K562 (cell line): Measurements from ENCODE around the gene SETD3. TPM values are rescaled to one million over a fixed set of nuclear protein-coding genes. Genes with fewer than 3 reads are reported as not detected.

Experiments used
- ATAC-seq: fragments of 200-7000 bp; cut with Tn5 transposase; 3 replicates; pipeline ENCODE4 v1.9.1; 2020; ENCODE audit warnings: moderate library complexity
- BruUV-seq: library from RNA; stranded (reverse); fragments of 400-500 nt; replicated peaks from 2 replicates; lab custom pipeline; 2021; lab: Mats Ljungman, UMichigan
- CTCF ChIA-PET: fragments of 300-600 bp; formaldehyde crosslinking; extraction: SDS; loops from one replicate; lab custom pipeline; 2021; ENCODE audit warnings: low intra/inter-chr PET ratio; lab: Yijun Ruan, JAX
- POLR2A ChIA-PET: fragments of 300-600, 350-650 bp; sonication (Branson Sonifier 250); formaldehyde crosslinking; extraction: SDS; loops from one replicate; lab custom pipeline; 2021; ENCODE audit warnings: antibody characterized with exemption, inconsistent platforms; lab: Yijun Ruan, JAX
- DNase-seq, 4 experiments: peaks; one replicate each; pipeline versions ENCODE4 v3.0.0 to v3.0.0-alpha.2; 2011 to 2018; ENCODE audit warnings: low spot score in 3 of 4, mixed read lengths in 3 of 4; ENCODE audit errors: extremely low read depth in 1 of 4
- FAIRE-seq: peaks from 2 replicates; lab custom pipeline; 2011; peaks lifted over from hg19 to GRCh38; lab: Jason Lieb, UNC
- H2AFZ ChIP-seq: 2 replicates; pipeline ENCODE4 v1.6.0; 2011; ENCODE audit warnings: low read depth, low read length, control low read depth, inconsistent platforms
- H3K27ac ChIP-seq: fragments of 200-600 bp; 3 replicates; pipeline ENCODE4 v1.8.0; 2011; ENCODE audit warnings: low read depth, mild to moderate bottlenecking, control low read depth, inconsistent platforms, low read length, moderate library complexity, mixed read lengths; ENCODE audit errors: extremely low read depth
- H3K27me3 ChIP-seq, 2 experiments: fragments of 300-600 bp in 1 of 2; 2 replicates in 1 of 2; 3 replicates in 1 of 2; pipeline versions ENCODE4 v1.6.0 to v1.8.0; 2011; ENCODE audit warnings: inconsistent platforms in 2 of 2, low read length in 2 of 2, mild to moderate bottlenecking in 1 of 2, mixed read lengths in 1 of 2, moderate library complexity in 1 of 2; ENCODE audit not compliant: control insufficient read depth in 2 of 2, insufficient read depth in 2 of 2
- H3K36me3 ChIP-seq: fragments of 300-600 bp; 3 replicates; pipeline ENCODE4 v1.8.0; 2011; ENCODE audit warnings: mild to moderate bottlenecking, low read length, inconsistent platforms; ENCODE audit not compliant: control insufficient read depth, insufficient read depth
- H3K4me1 ChIP-seq, 2 experiments: fragments of 200-600 bp in 1 of 2; replicated peaks in 1 of 2; 2 replicates in 1 of 2; 3 replicates in 1 of 2; pipeline versions ENCODE4 v1.5.1 to v1.8.0; 2011; ENCODE audit warnings: inconsistent platforms in 2 of 2, low read length in 2 of 2, mild to moderate bottlenecking in 1 of 2, mixed read lengths in 1 of 2, moderate library complexity in 1 of 2; ENCODE audit not compliant: control insufficient read depth in 2 of 2, insufficient read depth in 2 of 2
- H3K4me2 ChIP-seq: 2 replicates; pipeline ENCODE4 v1.6.1; 2011; ENCODE audit warnings: low read length, control low read depth, inconsistent platforms, mixed read lengths; ENCODE audit not compliant: insufficient read depth
- H3K4me3 ChIP-seq: fragments of 200-600 bp; sonication (generic), shearing (Covaris generic); 2 replicates; pipeline ENCODE4 v1.5.1; 2016; ENCODE audit warnings: control low read depth, inconsistent platforms
- H3K79me2 ChIP-seq: fragments of 200-600 bp; 3 replicates; pipeline ENCODE4 v1.8.0; 2011; ENCODE audit warnings: low read length, inconsistent platforms; ENCODE audit not compliant: control insufficient read depth, insufficient read depth
- H3K9ac ChIP-seq, 2 experiments: 2 replicates each; pipeline versions ENCODE4 v1.6.0 to v1.6.1; 2011; ENCODE audit warnings: low read depth in 2 of 2, low read length in 2 of 2, control low read depth in 1 of 2, inconsistent platforms in 1 of 2, mild to moderate bottlenecking in 1 of 2, mixed read lengths in 1 of 2; ENCODE audit not compliant: insufficient read depth in 1 of 2
- H3K9me1 ChIP-seq: one replicate; pipeline ENCODE4 v1.6.0; 2011; ENCODE audit warnings: inconsistent platforms, mild to moderate bottlenecking, low read length, moderate library complexity; ENCODE audit not compliant: control insufficient read depth, insufficient read depth
- H3K9me3 ChIP-seq: replicated peaks from 2 replicates; pipeline ENCODE4 v1.5.1; 2011; ENCODE audit warnings: low read depth, low read length, inconsistent platforms; ENCODE audit not compliant: control insufficient read depth, insufficient read depth
- H4K20me1 ChIP-seq: replicated peaks from 2 replicates; pipeline ENCODE4 v1.6.1; 2011; ENCODE audit warnings: low read length, inconsistent platforms, mixed read lengths; ENCODE audit not compliant: control insufficient read depth, insufficient read depth
- BMI1 ChIP-seq: fragments of 150-350 bp; IDR thresholded peaks from 2 replicates; pipeline ENCODE4 v1.6.1; 2014; ENCODE audit warnings: low read length
- DDX20 ChIP-seq: fragments of 450-650 bp; IDR thresholded peaks from 2 replicates; pipeline ENCODE4 v1.6.1; 2016; ENCODE audit warnings: missing genetic modification characterization, low read depth, mild to moderate bottlenecking, missing compliant biosample characterization, moderate library complexity
- ESRRA ChIP-seq: fragments of 450-650 bp; IDR thresholded peaks from 2 replicates; pipeline ENCODE4 v1.6.1; 2014; ENCODE audit warnings: low read depth, mild to moderate bottlenecking, moderate library complexity, borderline replicate concordance
- GABPB1 ChIP-seq: sonication (generic); formaldehyde crosslinking; IDR thresholded peaks from 2 replicates; pipeline ENCODE4 v1.8.0; 2022; ENCODE audit warnings: mild to moderate bottlenecking, missing genetic modification reagents
- HDAC1 ChIP-seq, 2 experiments: fragments of 450-650 bp; IDR thresholded peaks; 2 replicates each; pipeline ENCODE4 v1.6.1; 2016 to 2017; ENCODE audit warnings: inconsistent platforms in 1 of 2, mild to moderate bottlenecking in 1 of 2, moderate library complexity in 1 of 2
- HNRNPK ChIP-seq: fragments of 200-400 bp; formaldehyde crosslinking; IDR thresholded peaks from one replicate; pipeline ENCODE4 v1.6.1; 2018; ENCODE audit warnings: mild to moderate bottlenecking, low read depth, low read length; ENCODE audit not compliant: poor library complexity, severe bottlenecking
- NBN ChIP-seq: fragments of 450-650 bp; IDR thresholded peaks from 2 replicates; pipeline ENCODE4 v1.6.1; 2016; ENCODE audit warnings: low read depth, mild to moderate bottlenecking
- NFYB ChIP-seq: IDR thresholded peaks from 2 replicates; pipeline ENCODE4 v1.6.1; 2011; ENCODE audit warnings: mild to moderate bottlenecking, moderate library complexity; ENCODE audit not compliant: insufficient read length; ENCODE audit errors: extremely low read depth
- NR1H2 ChIP-seq: sonication (generic); formaldehyde crosslinking; IDR thresholded peaks from 2 replicates; pipeline ENCODE4 v1.4.0; 2020; ENCODE audit warnings: mild to moderate bottlenecking, missing genetic modification reagents
- NRF1 ChIP-seq, 2 experiments: fragments of 450-650 bp; IDR thresholded peaks in 1 of 2; conservative IDR thresholded peaks in 1 of 2; 2 replicates each; pipeline ENCODE4 v1.6.1; 2014; ENCODE audit warnings: mild to moderate bottlenecking in 2 of 2
- PRMT5 ChIP-seq: sonication (generic); formaldehyde crosslinking; IDR thresholded peaks from 2 replicates; pipeline ENCODE4 v1.5.0; 2020; ENCODE audit warnings: missing genetic modification reagents
- PRPF4 ChIP-seq: fragments of 200-400 bp; formaldehyde crosslinking; IDR thresholded peaks from one replicate; pipeline ENCODE4 v1.6.1; 2017; ENCODE audit warnings: low read length, low read depth, mild to moderate bottlenecking; ENCODE audit not compliant: insufficient read depth, poor library complexity, severe bottlenecking
- SMC3 ChIP-seq: conservative IDR thresholded peaks from 2 replicates; pipeline ENCODE4 v1.6.1; 2011; ENCODE audit warnings: low read depth, low read length, improper control_type of control experiment; ENCODE audit not compliant: insufficient read depth
- ZNF184 ChIP-seq: sonication (generic); formaldehyde crosslinking; IDR thresholded peaks from 2 replicates; pipeline ENCODE4 v1.5.0; 2020; ENCODE audit warnings: missing genetic modification reagents
- ZNF274 ChIP-seq: IDR thresholded peaks from 2 replicates; pipeline ENCODE4 v1.6.1; 2011; ENCODE audit warnings: low read depth, mild to moderate bottlenecking, low read length, moderate library complexity, borderline replicate concordance
- WGBS: fragments of 100-300 bp; shearing (Covaris generic); methylation state at CpG from one replicate; pipeline ENCODE4 v1.1.6; 2016; ENCODE audit warnings: low coverage, mixed read lengths; ENCODE audit not compliant: insufficient coverage; ENCODE audit errors: missing lambda C conversion rate; 5-methylcytosine and 5-hydroxymethylcytosine counted together
- in situ Hi-C: fragments of 300-500 bp; cut with MboI; formaldehyde crosslinking; loops from 4 replicates; pipeline ENCODE4 v1.15.0; 2018; ENCODE audit warnings: inconsistent platforms, mixed read lengths
- intact Hi-C: fragments of 100-400 bp; cut with micrococcal nuclease; formaldehyde crosslinking; loops from 2 replicates; pipeline ENCODE4 v1.14.2; 2022
- polyA plus RNA-seq, 8 experiments: library from polyadenylated mRNA; depleted of rRNA in 4 of 8; stranded (reverse) in 5 of 8; unstranded in 3 of 8; fragments of >200 nt; fragmentation: Nextera tagmentation in 2 of 8; fragmentation: Illumina TruSeq in 1 of 8; extraction: Ambion mirVana in 2 of 8; extraction: Trizol in 1 of 8; gene quantifications; 2 replicates each; pipeline versions ENCODE4 v1.2.1 to v1.2.3, GENCODE V29; 2011 to 2014; ENCODE audit warnings: inconsistent platforms in 1 of 8, missing spikeins in 1 of 8
- total RNA-seq, 7 experiments: library from RNA; depleted of rRNA in 6 of 7; stranded (reverse); fragments of >200 nt in 6 of 7; fragmentation: Illumina TruSeq in 2 of 7; extraction: Trizol in 2 of 7; gene quantifications; 2 replicates each; pipeline versions ENCODE4 v1.2.1 to v1.2.3, GENCODE V29; 2011 to 2021; ENCODE audit warnings: low replicate concordance in 1 of 7

SETD3 gene
- total and polyA plus RNA-seq, 9 of the 15 experiments (the other 6 are each of a cell fraction or from before 2014, with no cell fraction given): 8.5 to 35.9 (median 26.5) TPM

- POLR2A ChIA-PET: interaction anchor here (0.8 to 1.5 kb wide), 2 partner anchors 12 to 14 kb away, joined by 3 to 4 read pairs; no protein-coding TSS in a partner anchor
- in situ Hi-C loops: no loop called here
- Histone ChIP-seq H3K79me2 (no peaks in the 10 kb centered on the region), H3K4me3 (no peak overlapping the region), H3K9me3 (no peaks in the 10 kb centered on the region), H2AFZ (no peak overlapping the region), H3K36me3 (peaks cover 93% of the 10 kb centered on the region), H3K27ac (no peak overlapping the region), H3K4me1 (peaks cover 0 to 6% of the 10 kb centered on the region in 2 experiments; a peak in 2 of 5 replicates), H3K27me3 (no peaks in the 10 kb centered on the region), H3K4me2 (no peak overlapping the region), H4K20me1 (0 out of 2 replicates have a peak, but pooled peaks cover 7% of the 10 kb centered on the region), H3K9ac (no peak overlapping the region), H3K9me1 (no peaks in the 10 kb centered on the region)
- intact Hi-C loops: no loop called here
- 91% methylated on average over 4 of the region's 5 CpGs for WGBS
- DNase-seq: no peak
- TF ChIP-seq NBN (no peak), BMI1 (no peak), ZNF274 (no peak), PRPF4 (no peak), HDAC1 (IDR thresholded peaks at IDR 0.05) (no peak), SMC3 (no peak), GABPB1 (CRISPR knock-in tag) (no peak), NRF1 (conservative IDR thresholded peaks at IDR 0.05 in 1 of 2, IDR thresholded peaks at IDR 0.05 in 1 of 2) (no peak), NR1H2 (CRISPR knock-in tag) (no peak), PRMT5 (CRISPR knock-in tag) (no peak), DDX20 (tag) (no peak), ZNF184 (CRISPR knock-in tag) (no peak), NFYB (no peak), ESRRA (no peak), HNRNPK (no peak)
- ATAC-seq: no peak
- BruUV-seq: no TSS peak
- no peak for FAIRE-seq
- CTCF ChIA-PET: no interaction called here
These were observed 24.4 kb upstream of the SETD3 start for GRCh38 chr14:99505089-99505488.
